Skeletal muscle cell (primary cell): ENCODE data around the gene MINDY3.

ENCODE experiments used
- DNase-seq: peaks from one replicate; pipeline ENCODE4 v3.0.0-alpha.2; 2010; ENCODE audit warnings: low read depth
- H3K4me3 ChIP-seq: 2 replicates; pipeline ENCODE4 v1.5.1; 2011; ENCODE audit warnings: low read depth, mild to moderate bottlenecking, control low read depth, low read length, moderate library complexity

MINDY3 gene

DNA sequence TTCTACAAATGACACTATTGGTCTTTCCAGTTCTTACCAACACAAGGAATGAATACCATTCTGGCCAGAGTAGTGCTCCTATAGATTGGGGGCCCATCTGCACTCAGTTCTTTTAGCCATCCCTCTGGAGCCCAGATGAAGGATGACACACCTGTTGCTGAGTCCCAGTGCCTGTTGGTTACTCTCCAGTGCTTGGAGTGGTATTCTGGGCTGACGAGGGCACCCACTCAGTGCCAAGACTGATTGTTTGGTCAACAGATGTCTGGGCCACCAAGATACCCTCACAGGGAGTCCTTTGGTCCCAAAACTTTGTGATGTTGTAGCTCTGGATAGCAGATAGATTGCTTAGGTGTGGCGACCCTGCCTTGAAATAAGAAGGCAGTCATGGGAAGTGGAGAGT is 116.9 kb downstream of the MINDY3 start:
- DNase-seq = no peak
- no peak overlapping the region for H3K4me3 ChIP-seq

DNA sequence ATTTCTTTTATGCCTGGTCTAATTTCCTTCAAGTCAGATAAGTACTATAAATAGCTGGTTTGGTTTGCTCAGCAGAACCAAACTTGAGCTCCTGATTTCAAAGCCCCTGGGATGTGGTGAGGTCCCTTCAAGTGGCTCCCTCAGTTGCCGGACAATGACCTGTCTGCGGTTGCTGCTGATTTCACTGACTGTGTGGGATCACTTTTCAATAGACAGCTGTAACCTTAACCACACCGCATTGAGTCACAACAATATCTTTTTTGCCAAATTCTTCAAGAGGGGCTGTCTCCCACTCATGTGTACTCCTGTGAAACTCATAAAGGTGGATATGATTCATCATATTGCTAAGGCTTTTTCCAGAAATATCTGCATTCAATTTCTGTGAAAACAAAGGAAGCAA is 117.5 kb downstream of the MINDY3 start:
- H3K4me3 ChIP-seq = no peak overlapping the region
- peak; percentile 51 for DNase-seq

DNA sequence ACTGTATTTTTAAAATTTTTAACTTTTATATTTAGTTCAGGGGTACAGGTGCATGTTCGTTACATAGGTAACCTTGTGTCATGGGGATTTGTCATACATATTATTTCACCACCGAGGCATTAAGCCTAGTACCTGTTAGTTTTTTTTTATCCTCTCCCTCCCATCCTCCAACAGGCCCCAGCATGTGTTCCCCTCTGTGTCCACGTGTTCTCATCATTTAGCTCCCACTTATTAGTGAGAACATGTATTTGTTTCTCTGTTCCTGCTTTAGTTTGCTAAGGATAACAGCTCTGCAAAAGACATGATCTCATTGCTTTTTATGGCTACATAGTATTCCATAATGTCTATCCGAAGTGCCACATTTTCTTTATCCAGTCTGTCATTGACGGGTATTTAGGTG is 118.2 kb downstream of the MINDY3 start:
- no peak for DNase-seq
- no peak overlapping the region for H3K4me3 ChIP-seq

DNA sequence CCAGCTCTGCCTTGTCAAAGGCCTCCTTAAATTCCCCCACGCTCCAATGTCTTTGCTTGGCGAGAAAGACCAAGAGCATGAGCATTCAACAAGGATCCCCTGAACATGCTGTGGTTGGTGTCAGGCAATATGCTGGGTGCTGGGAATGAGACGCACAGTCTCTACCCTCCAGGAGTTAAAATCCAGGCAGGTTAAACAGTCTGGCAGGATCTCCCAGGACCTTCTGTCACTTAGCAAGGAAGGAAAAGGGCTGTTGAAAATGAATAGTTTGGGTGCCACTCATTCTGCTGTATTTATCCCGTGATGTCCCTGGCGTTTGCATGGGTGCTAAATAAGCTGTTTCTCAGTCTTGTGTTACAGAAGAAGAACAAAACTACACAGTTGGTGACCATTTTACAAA is 118.7 kb downstream of the MINDY3 start:
- H3K4me3 ChIP-seq = no peak overlapping the region
- no peak for DNase-seq

DNA sequence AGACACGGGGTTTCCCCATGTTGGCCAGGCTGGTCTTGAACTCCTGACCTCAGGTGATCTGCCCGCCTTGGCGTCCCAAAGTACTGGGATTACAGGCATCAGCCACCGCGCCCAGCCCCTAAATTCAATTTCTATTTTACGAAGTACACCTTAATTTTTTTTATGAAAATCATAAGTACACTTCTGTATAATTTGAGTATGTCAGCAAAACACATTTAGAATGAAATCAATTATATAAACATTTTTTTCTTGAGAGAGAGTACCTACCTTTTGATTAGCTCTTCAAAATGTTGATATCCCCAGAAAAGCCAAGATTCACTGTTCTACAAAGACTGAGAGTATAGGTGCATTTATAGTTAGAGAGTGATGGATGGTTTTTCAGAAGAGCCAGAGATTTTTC is 120.0 kb downstream of the MINDY3 start:
- no peak for DNase-seq

DNA sequence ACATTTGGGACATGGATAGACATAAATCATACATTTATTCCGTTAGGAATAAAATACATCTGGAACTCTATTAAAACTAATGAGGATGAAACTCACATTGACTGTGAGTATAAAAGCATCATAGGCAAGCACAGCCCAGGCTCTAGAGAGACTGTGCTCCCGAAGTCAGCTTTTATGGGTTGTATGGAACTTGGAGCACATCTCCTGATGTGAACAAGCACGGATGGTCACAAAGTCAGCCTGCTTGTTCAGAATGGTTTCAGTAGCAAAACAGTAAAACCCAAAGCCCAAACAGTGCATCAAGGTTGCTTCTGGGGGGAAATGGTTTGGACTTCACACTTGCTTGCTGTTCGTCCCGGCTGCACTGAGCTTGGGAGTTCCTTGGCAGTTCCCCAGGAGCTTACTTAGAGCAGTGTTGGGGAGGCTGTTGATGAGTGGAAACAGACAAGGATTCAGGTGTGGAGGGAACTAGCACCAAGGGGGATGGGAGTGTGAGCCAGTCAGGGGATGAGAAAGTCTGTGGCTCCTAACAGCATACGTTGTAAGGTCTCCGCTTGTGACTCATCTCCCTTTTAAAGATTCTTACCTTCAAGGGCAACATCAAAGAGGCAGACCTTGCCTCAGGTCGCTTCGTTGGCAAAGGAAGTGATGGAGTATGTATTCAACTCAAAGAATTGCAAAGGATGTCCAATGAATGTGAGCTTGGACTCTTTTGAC is 120.9 kb downstream of the MINDY3 start:
- no peak for DNase-seq

More for the DNA sequence above, 120.0 kb downstream of the MINDY3 start:
- no peak overlapping the region for H3K4me3 ChIP-seq

DNA sequence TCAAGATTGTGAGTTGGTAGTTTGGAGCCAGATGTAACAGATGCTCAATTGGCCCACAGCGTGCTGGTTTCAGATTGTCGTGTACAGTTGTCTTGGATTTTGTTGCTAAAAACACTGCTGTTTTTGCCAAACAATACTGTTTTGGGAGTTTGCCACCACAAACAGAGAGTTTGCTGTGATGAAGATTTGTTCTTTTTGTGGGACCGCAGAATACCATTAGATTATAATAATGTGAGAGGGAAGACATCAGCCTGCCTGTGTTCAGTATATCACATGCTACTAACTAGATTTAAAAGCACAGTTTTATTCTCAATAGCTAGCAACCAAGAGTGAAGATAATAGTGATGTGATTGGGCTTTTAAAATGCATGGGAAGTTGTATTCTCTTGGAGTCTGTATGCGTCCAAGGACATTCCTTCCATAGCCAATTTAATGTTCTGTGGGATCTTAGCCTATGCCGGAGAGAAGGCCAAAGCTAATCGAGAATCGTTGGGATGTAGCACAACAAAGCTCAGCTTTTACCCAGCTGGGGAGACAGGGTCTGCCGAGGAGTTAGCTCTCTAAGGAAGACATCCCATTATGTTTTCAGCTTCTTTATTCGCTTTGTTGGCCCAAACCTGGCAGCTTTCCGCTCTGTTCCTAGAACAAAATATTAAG is 121.9 kb downstream of the MINDY3 start:
- peak; percentile 10 for DNase-seq
- H3K4me3 ChIP-seq = no peak overlapping the region

More for the DNA sequence above, 120.9 kb downstream of the MINDY3 start:
- no peak overlapping the region for H3K4me3 ChIP-seq

DNA sequence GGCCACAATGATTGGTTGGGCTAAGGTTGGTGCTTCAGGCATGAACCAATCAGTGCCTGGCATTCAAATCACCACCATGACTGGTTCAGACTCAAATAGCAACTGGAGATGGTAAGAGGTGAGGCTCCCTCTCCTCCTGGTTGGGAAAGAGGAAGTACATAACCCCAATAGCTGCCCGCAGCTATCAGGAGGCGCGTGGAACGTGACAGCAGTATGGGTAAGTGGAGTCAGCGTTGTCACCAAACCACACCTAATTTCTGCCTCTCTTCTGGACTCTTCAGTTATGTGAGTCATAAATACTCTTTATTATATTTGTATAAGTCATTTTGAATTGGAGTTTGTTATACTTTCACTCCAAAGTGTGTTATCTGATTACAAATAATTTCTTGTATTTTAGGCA is 122.7 kb downstream of the MINDY3 start:
- DNase-seq = no peak
- H3K4me3 ChIP-seq = no peak overlapping the region

DNA sequence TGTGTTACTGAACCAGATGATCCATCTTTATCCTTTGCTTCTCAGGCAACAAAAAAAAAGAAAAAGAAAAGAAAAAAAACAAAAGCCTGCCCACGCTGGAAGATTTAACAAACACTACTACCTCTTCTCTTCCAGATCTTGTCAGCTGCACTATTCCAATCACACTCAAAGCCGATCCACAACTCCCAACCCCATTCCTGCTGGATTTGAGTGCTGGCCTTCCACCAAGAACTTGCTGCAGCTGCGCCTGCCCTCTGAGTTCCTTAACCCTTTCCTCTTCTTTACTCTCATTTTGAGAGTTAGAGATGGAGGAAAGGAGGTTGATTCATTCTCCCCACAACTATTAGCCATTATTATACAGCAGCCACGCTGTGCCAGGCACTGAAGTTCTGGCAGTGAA is 124.5 kb downstream of the MINDY3 start:
- no peak for DNase-seq
- no peak overlapping the region for H3K4me3 ChIP-seq

DNA sequence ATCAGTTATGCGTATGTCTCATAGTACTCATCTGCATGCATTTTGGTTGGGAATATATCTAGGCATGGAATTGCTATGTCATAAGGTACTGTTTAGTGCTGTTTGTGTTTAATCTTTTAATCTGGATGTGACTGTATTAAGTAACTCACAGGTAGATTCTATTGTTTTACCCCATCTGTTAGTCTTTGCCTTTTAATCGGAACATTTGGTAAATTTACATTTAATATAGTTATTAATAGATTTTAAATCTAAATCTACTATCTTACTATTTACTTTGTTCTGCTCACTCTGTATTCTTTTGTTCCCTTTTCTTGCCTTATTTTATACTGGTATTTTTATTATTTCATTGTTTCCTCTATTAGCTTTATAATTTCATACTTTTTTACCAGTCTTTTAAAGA is 130.0 kb downstream of the MINDY3 start:
- no peak for DNase-seq
- H3K4me3 ChIP-seq = no peak overlapping the region

DNA sequence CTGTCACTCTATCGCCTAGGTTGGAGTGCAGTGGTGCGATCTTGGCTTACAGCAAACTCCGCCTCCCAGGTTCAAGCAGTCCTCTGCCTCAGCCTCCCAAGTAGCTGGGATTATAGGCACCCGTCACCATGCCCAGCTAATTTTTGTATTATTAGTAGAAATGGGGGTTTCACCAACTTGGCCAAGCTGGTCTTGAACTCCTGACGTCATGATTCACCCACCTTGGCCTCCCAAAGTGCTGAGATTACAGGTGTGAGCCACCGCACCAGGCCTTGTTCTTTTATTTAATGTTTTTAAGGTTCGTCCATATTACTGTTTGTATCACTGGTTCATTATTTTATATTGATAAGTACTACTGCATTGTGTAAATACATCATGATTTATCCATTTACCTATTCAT is 130.4 kb downstream of the MINDY3 start:
- no peak overlapping the region for H3K4me3 ChIP-seq
- no peak for DNase-seq
